GM15510 (cell line): ENCODE data around the gene RGPD4.
"Not testable (repeated sequence)": the region's sequence is repeated elsewhere in the genome, so short reads cannot be mapped to it uniquely, and the experiment has no call there.

Experiments used
- POLR2A ChIP-seq: IDR thresholded peaks from 3 replicates; pipeline ENCODE4 v1.6.1; 2011; ENCODE audit warnings: borderline replicate concordance; ENCODE audit not compliant: insufficient read length; ENCODE audit errors: extremely low read depth

Gene RGPD4

GRCh38 chr2:107826749-107827148, at the start of gene RGPD4:
Gene RGPD4, plus strand, starts transcription at chr2:107826892. Its CDS starts 122 bp downstream, at chr2:107827014.
- not testable (repeated sequence) for TF ChIP-seq POLR2A

- no peak for TF ChIP-seq POLR2A
Observed at GRCh38 chr2:107777974-107778373, 48.7 kb upstream of the RGPD4 start.

DNA sequence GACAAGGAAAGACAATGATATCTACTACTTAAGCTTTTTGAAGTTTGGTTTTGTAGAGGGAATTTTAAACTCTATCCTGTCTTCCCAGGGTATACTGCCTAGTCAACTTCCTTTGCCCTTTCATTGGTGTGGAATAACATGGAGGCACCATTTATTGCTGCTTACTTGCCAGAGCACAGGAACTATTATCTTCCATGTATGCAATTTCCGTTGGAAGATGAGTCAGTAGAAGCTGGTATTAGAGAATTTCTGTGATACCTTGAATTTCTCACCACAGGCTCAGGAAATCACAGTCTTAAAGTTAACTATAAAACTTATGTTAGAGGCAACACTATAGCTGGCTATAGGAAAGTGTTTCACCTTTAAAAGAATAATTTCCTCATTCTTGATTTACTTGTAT, 40.9 kb upstream of the RGPD4 start:
- no peak for TF ChIP-seq POLR2A

GRCh38 chr2:107790837-107791236, 35.9 kb upstream of the RGPD4 start:
- TF ChIP-seq POLR2A = no peak

DNA sequence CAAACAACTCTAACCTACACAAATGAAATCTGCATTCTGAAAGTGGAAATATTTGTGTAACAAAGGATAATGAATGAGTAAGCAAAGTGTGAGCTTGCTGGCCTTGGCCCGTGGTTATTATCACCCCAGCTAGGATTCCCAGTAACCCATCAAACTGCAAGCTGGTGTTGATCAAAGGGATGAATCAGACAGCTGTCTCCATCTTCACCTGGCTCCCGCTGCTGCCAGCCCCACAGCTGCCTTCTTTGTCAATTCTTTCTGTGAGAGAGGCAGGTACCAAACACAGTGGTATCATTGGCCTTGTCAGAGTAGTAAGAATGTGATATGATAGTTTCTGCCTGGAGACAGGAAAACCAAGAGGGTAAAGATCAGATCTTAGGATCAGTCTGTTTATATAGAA, 25.2 kb upstream of the RGPD4 start:
- TF ChIP-seq POLR2A = no peak

DNA sequence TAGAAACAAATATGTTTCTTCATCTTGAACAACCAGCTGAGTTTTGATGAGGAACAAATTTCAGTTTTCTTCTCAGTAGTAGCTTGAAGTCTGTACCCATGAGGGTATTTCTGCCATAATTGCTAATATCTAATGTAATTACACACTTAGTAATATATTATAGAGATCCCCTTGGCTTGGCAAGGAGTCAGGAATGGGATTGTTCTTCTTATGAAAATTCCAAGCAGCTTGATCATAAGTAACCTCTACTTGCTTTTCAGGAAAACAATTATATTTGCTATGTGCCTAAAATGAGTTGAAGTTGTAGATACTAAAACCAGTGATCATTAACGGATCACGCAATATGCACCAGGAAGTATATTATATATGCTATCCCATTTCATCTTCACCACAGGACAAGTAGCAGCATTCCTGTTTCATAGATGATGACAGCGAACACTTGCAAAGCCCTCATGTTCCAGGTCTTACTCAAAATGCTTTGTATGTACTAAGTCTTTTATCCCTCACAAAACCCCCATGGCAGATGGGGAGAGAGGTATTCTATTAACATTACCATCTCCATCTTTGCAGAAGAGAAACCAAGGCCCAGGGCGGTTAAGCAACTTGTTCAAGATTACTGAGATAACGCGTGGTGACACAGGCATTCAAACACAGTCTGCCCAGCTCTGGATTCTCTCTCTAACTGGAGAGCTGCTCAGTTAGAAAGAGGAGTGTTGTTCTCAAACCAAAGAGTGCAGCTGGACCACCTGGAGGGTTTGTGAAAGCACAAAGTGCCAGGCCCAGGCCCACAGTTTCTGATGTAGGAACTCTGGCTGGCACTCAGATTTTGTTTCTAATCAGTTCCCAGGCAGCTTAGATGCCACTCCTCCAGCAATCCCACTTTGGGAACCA, 21.8 kb upstream of the RGPD4 start:
- TF ChIP-seq POLR2A = no peak

DNA sequence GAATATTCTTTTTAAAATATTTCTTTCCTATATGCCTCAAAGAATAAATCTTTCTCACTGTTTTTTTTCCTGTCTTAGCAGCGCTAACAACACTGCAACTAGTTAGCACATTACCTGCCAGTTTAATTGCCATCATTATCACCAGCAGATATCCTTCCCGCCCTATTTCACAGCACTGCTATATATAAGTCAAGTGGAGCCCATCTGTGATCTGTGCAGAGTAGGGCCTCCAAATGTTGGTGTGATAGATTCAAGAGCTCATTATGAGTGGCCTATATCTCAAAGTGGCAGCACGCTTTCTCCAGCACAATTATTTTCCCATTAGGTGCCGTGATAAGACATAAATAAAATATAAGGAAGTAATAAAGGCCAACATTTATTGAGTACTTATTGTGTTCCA, 19.8 kb upstream of the RGPD4 start:
- no peak for TF ChIP-seq POLR2A

GRCh38 chr2:107807988-107808387, 18.7 kb upstream of the RGPD4 start:
- TF ChIP-seq POLR2A = no peak

GRCh38 chr2:107808959-107809358, 17.7 kb upstream of the RGPD4 start:
- TF ChIP-seq POLR2A = no peak

GRCh38 chr2:107809835-107810234, 16.9 kb upstream of the RGPD4 start:
- no peak for TF ChIP-seq POLR2A

DNA sequence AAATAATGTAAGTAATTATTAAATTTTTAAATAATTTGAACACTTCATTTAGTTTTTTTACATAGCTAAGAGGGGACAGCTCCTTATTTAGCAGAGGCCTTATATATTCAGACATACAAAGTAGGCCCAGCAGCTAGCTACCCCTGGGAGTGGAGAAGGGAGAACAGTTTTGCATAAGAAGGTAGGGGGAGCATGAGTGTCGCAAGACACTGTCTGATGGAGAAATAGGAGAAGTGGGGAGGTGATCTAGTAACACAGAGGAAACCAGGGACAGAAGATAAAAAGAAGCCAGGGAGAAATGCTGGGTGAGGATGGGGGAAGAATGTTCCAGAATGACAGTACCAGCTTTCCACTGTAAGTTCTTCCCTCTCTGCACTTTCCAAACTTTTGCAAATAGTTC, 16.0 kb upstream of the RGPD4 start:
- no peak for TF ChIP-seq POLR2A

DNA sequence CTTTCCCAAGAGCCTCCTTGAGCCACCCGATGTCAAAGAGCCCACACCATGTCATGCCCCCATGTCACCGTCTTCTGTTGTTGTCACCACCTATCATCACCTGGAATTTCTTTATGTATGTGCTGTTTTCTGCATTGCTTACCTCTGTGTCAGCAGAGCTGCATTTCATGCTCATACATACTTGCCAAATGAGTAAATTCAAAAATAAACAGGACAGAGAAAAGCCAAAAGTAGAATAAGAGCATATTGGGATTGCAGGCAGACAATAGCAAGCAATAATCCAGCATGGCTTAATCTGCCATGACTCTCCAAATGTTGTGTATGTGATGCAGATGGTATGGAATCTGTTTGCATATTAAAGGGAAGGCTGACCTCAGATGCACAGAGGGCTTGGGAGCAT, 15.3 kb upstream of the RGPD4 start:
- TF ChIP-seq POLR2A = no peak

DNA sequence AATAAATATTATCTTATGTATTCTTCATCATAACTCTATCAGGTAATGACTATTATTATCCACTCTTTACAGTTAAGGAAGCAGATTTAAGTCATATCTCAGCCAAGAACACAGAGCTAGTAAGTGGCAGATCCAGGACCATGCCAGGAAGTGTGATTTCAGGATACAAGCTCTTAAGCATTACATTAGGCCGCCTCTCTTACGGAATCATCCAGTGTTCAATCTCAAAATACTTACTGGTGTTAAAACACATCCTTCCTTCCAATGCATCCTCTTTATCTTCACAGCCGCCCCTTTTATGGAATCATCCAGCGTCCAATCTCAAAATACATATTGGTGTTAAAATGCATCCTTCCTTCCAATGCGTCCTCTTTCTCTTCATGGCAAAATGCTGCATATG, 14.7 kb upstream of the RGPD4 start:
- TF ChIP-seq POLR2A = no peak

GRCh38 chr2:107817378-107817777, 9.3 kb upstream of the RGPD4 start:
- no peak for TF ChIP-seq POLR2A

GRCh38 chr2:107822302-107822701, 4.4 kb upstream of the RGPD4 start:
- TF ChIP-seq POLR2A = no peak

DNA sequence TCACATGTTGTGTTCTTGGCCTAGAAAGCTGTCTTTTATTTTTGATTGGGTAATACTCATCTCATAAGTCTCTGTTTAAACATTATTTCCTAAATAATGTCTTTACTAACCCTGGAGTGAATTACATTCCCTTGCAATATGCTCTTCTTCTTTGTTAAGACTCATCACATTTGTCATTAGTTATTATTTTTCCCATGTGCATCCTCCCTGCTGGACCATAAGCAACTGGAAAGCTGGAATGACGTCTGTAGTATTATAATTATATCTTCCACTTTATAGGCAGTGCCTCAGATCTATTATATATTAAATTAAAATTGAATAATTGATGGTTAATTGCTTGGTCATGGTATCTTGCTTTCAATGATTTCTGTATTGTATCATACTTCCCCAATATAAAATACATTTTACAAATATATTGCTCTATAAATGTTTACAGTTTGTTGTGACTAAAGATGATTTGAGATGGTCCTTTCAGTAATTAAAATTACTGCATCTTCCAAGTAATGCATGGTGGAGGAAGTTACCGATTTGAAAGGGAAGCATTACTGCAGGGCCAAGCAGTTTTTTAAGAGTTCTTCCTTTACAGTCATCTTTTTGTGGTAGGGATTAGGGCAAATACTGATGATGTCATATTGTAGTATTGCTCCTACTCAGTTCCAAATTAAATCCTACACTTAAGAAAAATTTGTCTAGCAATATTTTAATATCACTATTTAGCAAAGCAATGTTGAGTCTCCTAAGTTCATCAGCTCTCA, 2.1 kb upstream of the RGPD4 start:
- TF ChIP-seq POLR2A = no peak
